Mesenchymal stem cell (in vitro differentiated cells and primary cell): ENCODE results near the gene ATF4.

Source experiments
- DNase-seq: peaks from one replicate; pipeline ENCODE4 v3.0.0-alpha.2; 2013
- H2AFZ ChIP-seq: one replicate; pipeline ENCODE4 v1.6.1; 2013; ENCODE audit warnings: low read depth, mild to moderate bottlenecking, control low read depth, inconsistent platforms, low read length, moderate library complexity
- H2AK5ac ChIP-seq: 2 replicates; pipeline ENCODE4 v1.6.1; 2013; ENCODE audit warnings: low read length, moderate library complexity, mild to moderate bottlenecking, inconsistent platforms; ENCODE audit not compliant: severe bottlenecking
- H2BK120ac ChIP-seq: one replicate; pipeline ENCODE4 v1.6.1; 2013; ENCODE audit warnings: low read depth, mild to moderate bottlenecking, inconsistent platforms, low read length, moderate library complexity
- H2BK12ac ChIP-seq, 2 experiments: one replicate each; pipeline ENCODE4 v1.6.1; 2013; ENCODE audit warnings: inconsistent platforms in 2 of 2, low read length in 2 of 2, mild to moderate bottlenecking in 2 of 2, moderate library complexity in 2 of 2, control low read depth in 1 of 2
- H2BK15ac ChIP-seq: one replicate; pipeline ENCODE4 v1.6.1; 2013; ENCODE audit warnings: mild to moderate bottlenecking, low read depth, inconsistent platforms; ENCODE audit not compliant: poor library complexity, severe bottlenecking
- H2BK5ac ChIP-seq: 2 replicates; pipeline ENCODE4 v1.6.1; 2013; ENCODE audit warnings: low read depth, mild to moderate bottlenecking, low read length, control low read depth, inconsistent platforms; ENCODE audit not compliant: poor library complexity, severe bottlenecking
- H3K14ac ChIP-seq, 2 experiments: one replicate each; pipeline ENCODE4 v1.6.1; 2013; ENCODE audit warnings: inconsistent platforms in 2 of 2, low read length in 2 of 2, control low read depth in 1 of 2, mild to moderate bottlenecking in 1 of 2, moderate library complexity in 1 of 2
- H3K18ac ChIP-seq, 2 experiments: one replicate each; pipeline ENCODE4 v1.6.1; 2013; ENCODE audit warnings: inconsistent platforms in 2 of 2, low read length in 2 of 2, control low read depth in 1 of 2, low read depth in 1 of 2, mild to moderate bottlenecking in 1 of 2
- H3K23ac ChIP-seq, 2 experiments: one replicate each; pipeline ENCODE4 v1.6.1; 2013; ENCODE audit warnings: inconsistent platforms in 2 of 2, low read length in 2 of 2, mild to moderate bottlenecking in 2 of 2, moderate library complexity in 2 of 2, control low read depth in 1 of 2
- H3K27ac ChIP-seq: 2 replicates; pipeline ENCODE4 v1.5.1; 2013; ENCODE audit warnings: mild to moderate bottlenecking, moderate library complexity, low read length, control low read depth, inconsistent platforms; ENCODE audit not compliant: poor library complexity, severe bottlenecking
- H3K27me3 ChIP-seq, 2 experiments: 2 replicates each; pipeline versions ENCODE4 v1.6.1 to v1.7.0; 2013; ENCODE audit warnings: low read length in 2 of 2, mild to moderate bottlenecking in 2 of 2, moderate library complexity in 2 of 2, control low read depth in 1 of 2, inconsistent platforms in 1 of 2; ENCODE audit not compliant: control insufficient read depth in 1 of 2, insufficient read depth in 1 of 2
- H3K36me3 ChIP-seq, 2 experiments: 2 replicates each; pipeline versions ENCODE4 v1.6.1 to v1.7.0; 2013; ENCODE audit warnings: low read length in 2 of 2, control low read depth in 1 of 2, inconsistent platforms in 1 of 2, low read depth in 1 of 2, mild to moderate bottlenecking in 1 of 2; ENCODE audit not compliant: insufficient read depth in 2 of 2, control insufficient read depth in 1 of 2
- H3K4ac ChIP-seq, 2 experiments: one replicate each; pipeline ENCODE4 v1.6.1; 2013; ENCODE audit warnings: inconsistent platforms in 2 of 2, low read length in 2 of 2, mild to moderate bottlenecking in 2 of 2, moderate library complexity in 2 of 2, control low read depth in 1 of 2, low read depth in 1 of 2
- H3K4me1 ChIP-seq: 2 replicates; pipeline ENCODE4 v1.6.1; 2013; ENCODE audit warnings: low read depth, low read length, control low read depth; ENCODE audit not compliant: control insufficient read depth, insufficient read depth
- H3K4me2 ChIP-seq: 2 replicates; pipeline ENCODE4 v1.6.1; 2013; ENCODE audit warnings: low read length, mild to moderate bottlenecking, inconsistent platforms; ENCODE audit not compliant: poor library complexity, severe bottlenecking
- H3K4me3 ChIP-seq, 2 experiments: 2 replicates each; pipeline versions ENCODE4 v1.5.1 to v1.7.0; 2013; ENCODE audit warnings: low read length in 2 of 2, mild to moderate bottlenecking in 2 of 2, control low read depth in 1 of 2, low read depth in 1 of 2; ENCODE audit not compliant: insufficient read depth in 1 of 2
- H3K79me1 ChIP-seq: replicated peaks from 2 replicates; pipeline ENCODE4 v1.6.1; 2013; ENCODE audit warnings: mild to moderate bottlenecking, control low read depth, low read length, inconsistent platforms; ENCODE audit not compliant: poor library complexity, severe bottlenecking
- H3K9ac ChIP-seq: 2 replicates; pipeline ENCODE4 v1.7.0; 2013; ENCODE audit warnings: mild to moderate bottlenecking, low read length, moderate library complexity
- H3K9me3 ChIP-seq: 2 replicates; pipeline ENCODE4 v1.7.0; 2013; ENCODE audit warnings: mild to moderate bottlenecking, low read length; ENCODE audit not compliant: control insufficient read depth
- H4K8ac ChIP-seq: one replicate; pipeline ENCODE4 v1.6.1; 2013; ENCODE audit warnings: inconsistent platforms, mild to moderate bottlenecking, low read length, moderate library complexity
- H4K91ac ChIP-seq: one replicate; pipeline ENCODE4 v1.6.1; 2013; ENCODE audit warnings: mild to moderate bottlenecking, low read length, inconsistent platforms
- WGBS: methylation state at CpG from one replicate; pipeline ENCODE4 v1.1.7; 2013; ENCODE audit warnings: mixed read lengths; 5-methylcytosine and 5-hydroxymethylcytosine counted together

Gene ATF4

GRCh38 chr22:39530116-39530515 is 9.8 kb downstream of the ATF4 start:
- Histone ChIP-seq H2AFZ (no peak overlapping the region), H4K8ac (no peak overlapping the region), H3K14ac (no peak overlapping the region), H2BK15ac (no peak overlapping the region), H3K9ac (peak overlapping the region; percentile 44), H3K27me3 (no peaks in the 10 kb centered on the region), H3K36me3 (peaks cover 39 to 44% of the 10 kb centered on the region in 2 experiments), H2AK5ac (no peak overlapping the region), H3K18ac (no peak overlapping the region), H3K27ac (no peak overlapping the region), H3K4me1 (peaks cover 44% of the 10 kb centered on the region), H4K91ac (no peak overlapping the region), H2BK120ac (no peak overlapping the region), H3K9me3 (no peaks in the 10 kb centered on the region), H3K4ac (no peak overlapping the region), H3K4me2 (no peak overlapping the region), H2BK5ac (no peak overlapping the region), H3K4me3 (no peak overlapping the region), H2BK12ac (no peak overlapping the region), H3K79me1 (peaks cover 17% of the 10 kb centered on the region), H3K23ac (no peak overlapping the region)
- WGBS = 95% methylated on average over 6 of the region's 6 CpGs
- DNase-seq = no peak

DNA sequence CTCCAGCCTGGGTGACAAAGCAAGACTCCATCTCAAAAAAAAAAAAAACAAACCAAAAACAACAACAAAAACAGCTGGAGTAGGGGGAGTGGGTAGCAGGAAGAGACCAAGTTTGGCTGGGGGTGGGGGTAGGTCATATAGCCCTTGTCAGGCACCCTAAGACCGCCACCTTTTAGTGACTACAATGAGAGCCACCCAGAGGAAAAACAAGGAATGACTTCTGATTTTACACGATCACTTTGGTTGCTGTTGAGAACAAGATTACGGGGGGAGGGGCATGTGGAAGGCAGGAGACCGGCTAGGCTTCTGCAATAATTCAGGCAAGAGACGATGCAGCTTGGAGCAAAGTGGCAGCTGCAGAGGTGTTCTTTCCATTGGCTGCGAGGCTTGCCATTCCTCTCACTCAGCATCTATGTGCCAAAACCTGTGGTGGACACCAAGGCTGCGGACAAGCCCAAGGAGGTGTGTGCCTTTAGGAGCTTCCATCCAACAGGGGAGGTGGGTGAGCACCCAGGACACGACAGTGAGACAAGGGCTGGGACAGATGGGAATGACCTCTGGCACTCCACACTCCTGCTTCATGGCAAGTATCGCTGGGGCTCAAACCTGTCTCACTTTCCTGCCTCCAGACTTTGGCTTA is 10.4 kb downstream of the ATF4 start:
- Histone ChIP-seq H2BK15ac (no peak overlapping the region), H2BK5ac (no peak overlapping the region), H2AFZ (no peak overlapping the region), H4K8ac (no peak overlapping the region), H3K36me3 (peaks cover 38 to 39% of the 10 kb centered on the region in 2 experiments), H3K27ac (no peak overlapping the region), H3K4me3 (peak overlapping the region in 1 of 2 experiments; percentile 88), H3K23ac (peak overlapping the region in 1 of 2 experiments; percentile 85), H3K27me3 (peaks cover 2 to 4% of the 10 kb centered on the region in 2 experiments), H2AK5ac (no peak overlapping the region), H2BK12ac (no peak overlapping the region), H3K14ac (no peak overlapping the region), H3K18ac (no peak overlapping the region), H3K4me2 (no peak overlapping the region), H3K4me1 (peaks cover 43% of the 10 kb centered on the region), H3K9me3 (no peaks in the 10 kb centered on the region), H3K79me1 (peaks cover 15% of the 10 kb centered on the region), H2BK120ac (no peak overlapping the region), H3K9ac (peak overlapping the region; percentile 96), H4K91ac (no peak overlapping the region), H3K4ac (no peak overlapping the region)
- 66% methylated on average over 9 of the region's 9 CpGs for WGBS
- DNase-seq = peak; percentile 75

DNA sequence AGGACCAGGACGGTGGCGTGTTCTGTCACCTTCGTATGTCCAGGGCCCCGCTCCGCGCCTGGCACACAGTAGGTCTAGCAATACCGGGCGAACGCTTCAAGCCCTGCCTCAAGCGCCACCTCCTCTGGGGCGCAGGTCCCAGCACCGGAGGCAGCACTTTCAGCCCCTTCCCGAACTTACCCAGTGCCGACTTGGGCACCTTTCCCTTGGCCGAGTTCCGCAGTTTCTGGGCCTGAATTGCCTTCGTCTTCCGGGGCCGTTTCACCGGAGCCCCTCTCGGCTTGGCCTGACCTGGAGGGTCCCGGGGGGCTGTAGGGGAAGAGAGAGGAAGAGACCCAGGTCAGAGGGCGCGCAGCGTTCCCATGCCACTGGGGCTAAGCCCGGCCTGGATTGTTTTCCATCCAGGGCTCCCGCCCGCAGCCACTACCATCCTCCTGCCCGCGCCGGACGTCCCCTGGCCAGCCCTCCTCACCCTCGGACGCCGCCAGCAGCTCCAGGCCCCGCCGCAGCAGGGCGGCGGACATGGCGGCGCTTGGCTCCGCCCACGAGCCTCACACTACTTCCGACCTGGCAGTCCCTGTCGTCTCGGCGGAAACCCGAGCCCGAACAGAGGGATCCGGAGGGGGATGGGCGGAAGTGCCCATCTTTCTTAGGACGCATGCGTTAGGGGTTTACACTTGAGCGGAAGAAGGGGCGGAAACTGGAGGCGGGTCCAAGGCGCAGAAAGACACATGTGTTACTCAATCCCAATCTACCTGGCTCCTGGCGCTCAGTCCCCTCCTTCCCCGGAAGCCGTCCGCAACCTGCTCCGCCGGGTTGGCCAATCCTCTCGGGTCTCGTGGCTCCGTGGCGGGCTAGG is 12.1 kb downstream of the ATF4 start, which contains the start of gene RPS19BP1:
RPS19BP1 (minus strand) TSS at position 534 of the 859 bp plus-strand sequence; CDS start at position 524, 10 bp downstream.
- H3K4me3 ChIP-seq = peak within 1 kb of the TSS; percentile 83 to 88
- peak within 1 kb of the TSS in 1 of 2 experiments; percentile 45 for H2BK12ac ChIP-seq
- H2BK5ac ChIP-seq = peak within 1 kb of the TSS; percentile 21
- H2AFZ ChIP-seq = peak within 1 kb of the TSS; percentile 80
- H3K79me1 ChIP-seq = peaks cover 15% of the 10 kb centered on the region
- H3K9me3 ChIP-seq = no peaks in the 10 kb centered on the region
- H3K4ac ChIP-seq = peak within 1 kb of the TSS; percentile 42 to 92
- H3K27me3 ChIP-seq = peaks cover 7 to 13% of the 10 kb centered on the region in 2 experiments
- H3K4me2 ChIP-seq = peak within 1 kb of the TSS; percentile 87
- H3K14ac ChIP-seq = peak within 1 kb of the TSS in 1 of 2 experiments; percentile 96
- WGBS = under 1% methylated on average over 49 of the region's 67 CpGs
- peak within 1 kb of the TSS; percentile 94 for H4K8ac ChIP-seq
- H3K27ac ChIP-seq = peak within 1 kb of the TSS; percentile 71
- peak within 1 kb of the TSS; percentile 81 to 87 for H3K23ac ChIP-seq
- H2AK5ac ChIP-seq = peak within 1 kb of the TSS; percentile 78
- peaks cover 36% of the 10 kb centered on the region for H3K4me1 ChIP-seq
- H2BK15ac ChIP-seq = peak within 1 kb of the TSS; percentile 96
- peaks cover 33 to 35% of the 10 kb centered on the region in 2 experiments for H3K36me3 ChIP-seq
- H3K18ac ChIP-seq = peak within 1 kb of the TSS; percentile 96 to 97
- H4K91ac ChIP-seq = peak within 1 kb of the TSS; percentile 91
- H2BK120ac ChIP-seq = peak within 1 kb of the TSS; percentile 58
- DNase-seq = peak; percentile 98
- H3K9ac ChIP-seq = peak within 1 kb of the TSS; percentile 96

DNA sequence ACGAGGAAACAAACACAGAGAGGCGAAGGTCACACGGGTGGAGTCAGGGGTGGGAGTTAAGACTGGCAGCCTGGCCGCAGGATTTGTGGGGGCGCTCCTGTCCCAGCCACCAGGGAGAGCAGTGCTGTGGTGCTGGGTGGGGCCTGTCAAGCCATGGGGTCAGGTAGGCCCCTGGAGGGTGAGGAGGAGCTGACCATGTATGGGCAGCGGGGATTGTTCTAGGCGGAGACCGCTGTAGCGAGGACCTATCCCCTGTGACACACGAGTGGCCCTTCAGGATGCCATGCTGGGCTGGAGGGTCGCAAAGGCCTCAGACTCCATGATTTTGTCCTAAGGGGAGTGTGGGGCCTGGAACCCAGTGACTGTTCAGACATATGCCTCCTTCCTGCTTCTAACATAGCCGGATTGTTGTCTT is 13.7 kb downstream of the ATF4 start:
- no peak overlapping the region for H2BK120ac ChIP-seq
- H3K18ac ChIP-seq = no peak overlapping the region
- peak overlapping the region; percentile 59 to 60 for H2BK12ac ChIP-seq
- peaks cover 11 to 17% of the 10 kb centered on the region in 2 experiments for H3K27me3 ChIP-seq
- H3K9ac ChIP-seq = peak overlapping the region; percentile 51
- peak overlapping the region; percentile 91 for H4K8ac ChIP-seq
- H3K4me3 ChIP-seq = no peak overlapping the region
- H3K4me1 ChIP-seq = peaks cover 19% of the 10 kb centered on the region
- H2BK15ac ChIP-seq = peak overlapping the region; percentile 41
- H4K91ac ChIP-seq = peak overlapping the region; percentile 8
- H2BK5ac ChIP-seq = no peak overlapping the region
- peaks cover 12% of the 10 kb centered on the region for H3K79me1 ChIP-seq
- H3K14ac ChIP-seq = no peak overlapping the region
- no peak for DNase-seq
- H3K4me2 ChIP-seq = no peak overlapping the region
- no peaks in the 10 kb centered on the region for H3K9me3 ChIP-seq
- H2AK5ac ChIP-seq = peak overlapping the region; percentile 55
- peak overlapping the region in 1 of 2 experiments; percentile 57 for H3K4ac ChIP-seq
- no peak overlapping the region for H3K27ac ChIP-seq
- H3K23ac ChIP-seq = no peak overlapping the region
- H2AFZ ChIP-seq = peak overlapping the region; percentile 47
- 87% methylated on average over 12 of the region's 12 CpGs for WGBS
- peaks cover 19% of the 10 kb centered on the region in 2 experiments for H3K36me3 ChIP-seq
